Dendritic cell treated with granulocyte-macrophage colony-stimulating factor and Interleukin-4, amounts not matched to agents 40 ng/mL and 50 ng/mL, for 4 days (primary cell): ENCODE results near the gene RAB11FIP4.

Experiments used
- H3K27ac Mint-ChIP-seq: one replicate; pipeline ENCODE4 v1.8.0; 2022; ENCODE audit warnings: mild to moderate bottlenecking, mixed read lengths
- H3K27me3 Mint-ChIP-seq: one replicate; pipeline ENCODE4 v1.8.0; 2022; ENCODE audit warnings: mild to moderate bottlenecking, mixed read lengths
- H3K36me3 Mint-ChIP-seq: one replicate; pipeline ENCODE4 v1.8.0; 2022; ENCODE audit warnings: low read depth, mixed read lengths
- H3K4me1 Mint-ChIP-seq: one replicate; pipeline ENCODE4 v1.8.0; 2022; ENCODE audit warnings: low read depth, mixed read lengths
- H3K4me3 Mint-ChIP-seq: one replicate; pipeline ENCODE4 v1.8.0; 2022; ENCODE audit warnings: mild to moderate bottlenecking, moderate library complexity, mixed read lengths
- H3K9me3 Mint-ChIP-seq: one replicate; pipeline ENCODE4 v1.8.0; 2022; ENCODE audit warnings: mixed read lengths
- intact Hi-C: fragments of 100-400 bp; cut with micrococcal nuclease; formaldehyde crosslinking; loops from one replicate; pipeline ENCODE4 v1.15.0; 2022

Gene RAB11FIP4

DNA sequence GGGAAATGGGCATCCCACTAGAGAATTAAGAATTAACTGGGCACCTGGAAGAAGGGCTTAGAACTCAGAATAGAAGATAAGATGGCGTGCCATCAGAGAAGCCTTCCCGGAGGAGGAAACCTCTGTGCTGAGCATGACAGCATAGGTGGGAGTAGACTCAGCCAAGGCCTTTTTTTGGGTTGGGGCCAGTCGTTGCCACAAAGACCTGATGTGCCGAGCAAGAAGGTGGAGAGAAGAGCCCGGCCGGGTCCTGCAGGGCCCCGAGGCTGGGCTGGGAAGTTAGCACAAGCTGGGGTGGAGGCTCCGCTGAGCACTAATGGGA, 1.1 kb upstream of the RAB11FIP4 start:
- H3K9me3 Mint-ChIP-seq: no peaks in the 10 kb centered on the region
- intact Hi-C loops: no loop called here
- H3K27me3 Mint-ChIP-seq: peaks cover 66% of the 10 kb centered on the region
- H3K27ac Mint-ChIP-seq: no peak overlapping the region
- peaks cover 17% of the 10 kb centered on the region for H3K4me1 Mint-ChIP-seq
- H3K36me3 Mint-ChIP-seq: no peaks in the 10 kb centered on the region
- no peak overlapping the region for H3K4me3 Mint-ChIP-seq

DNA sequence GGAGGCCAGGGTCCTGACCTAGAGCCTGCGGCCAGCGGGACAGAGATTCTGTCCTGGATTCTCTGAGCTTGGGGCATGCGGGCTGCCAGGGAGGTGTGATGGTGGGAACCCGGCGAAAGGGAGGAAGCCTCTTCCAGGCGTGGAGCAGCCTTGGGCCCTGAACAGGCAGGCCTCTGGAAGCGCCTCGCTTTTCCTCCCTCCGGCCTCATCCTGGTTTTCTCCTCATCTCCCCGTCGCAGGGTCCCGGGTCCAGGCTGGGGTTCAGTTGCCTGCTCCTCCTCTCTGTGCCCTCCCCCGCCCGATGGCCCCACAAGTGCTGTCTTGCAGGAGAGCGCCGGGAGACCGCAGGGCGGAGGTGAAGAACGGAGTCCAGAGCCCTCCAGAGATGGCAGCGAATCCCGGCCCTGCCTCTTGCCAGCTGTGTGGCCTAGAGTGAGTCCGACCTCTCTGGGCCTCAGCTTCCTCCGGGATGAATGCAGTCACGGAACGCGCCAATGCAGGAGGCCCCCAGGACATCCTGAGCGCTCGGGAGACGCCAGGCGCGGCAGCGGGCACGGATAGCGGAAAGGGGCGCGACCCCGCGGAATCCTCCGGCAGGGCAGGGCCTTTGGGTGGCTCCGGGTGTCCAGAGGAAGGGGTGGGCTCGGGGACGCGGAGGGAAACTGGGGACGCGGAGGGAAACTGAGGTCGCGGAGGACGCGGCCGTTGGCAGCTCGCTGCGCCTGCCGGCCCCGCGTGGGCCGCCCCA, 553 bp upstream of the RAB11FIP4 start:
- peaks cover 69% of the 10 kb centered on the region for H3K27me3 Mint-ChIP-seq
- H3K4me1 Mint-ChIP-seq: peaks cover 17% of the 10 kb centered on the region
- no peak overlapping the region for H3K27ac Mint-ChIP-seq
- intact Hi-C loops: no loop called here
- no peaks in the 10 kb centered on the region for H3K36me3 Mint-ChIP-seq
- no peaks in the 10 kb centered on the region for H3K9me3 Mint-ChIP-seq
- peak overlapping the region; percentile 59 for H3K4me3 Mint-ChIP-seq

DNA sequence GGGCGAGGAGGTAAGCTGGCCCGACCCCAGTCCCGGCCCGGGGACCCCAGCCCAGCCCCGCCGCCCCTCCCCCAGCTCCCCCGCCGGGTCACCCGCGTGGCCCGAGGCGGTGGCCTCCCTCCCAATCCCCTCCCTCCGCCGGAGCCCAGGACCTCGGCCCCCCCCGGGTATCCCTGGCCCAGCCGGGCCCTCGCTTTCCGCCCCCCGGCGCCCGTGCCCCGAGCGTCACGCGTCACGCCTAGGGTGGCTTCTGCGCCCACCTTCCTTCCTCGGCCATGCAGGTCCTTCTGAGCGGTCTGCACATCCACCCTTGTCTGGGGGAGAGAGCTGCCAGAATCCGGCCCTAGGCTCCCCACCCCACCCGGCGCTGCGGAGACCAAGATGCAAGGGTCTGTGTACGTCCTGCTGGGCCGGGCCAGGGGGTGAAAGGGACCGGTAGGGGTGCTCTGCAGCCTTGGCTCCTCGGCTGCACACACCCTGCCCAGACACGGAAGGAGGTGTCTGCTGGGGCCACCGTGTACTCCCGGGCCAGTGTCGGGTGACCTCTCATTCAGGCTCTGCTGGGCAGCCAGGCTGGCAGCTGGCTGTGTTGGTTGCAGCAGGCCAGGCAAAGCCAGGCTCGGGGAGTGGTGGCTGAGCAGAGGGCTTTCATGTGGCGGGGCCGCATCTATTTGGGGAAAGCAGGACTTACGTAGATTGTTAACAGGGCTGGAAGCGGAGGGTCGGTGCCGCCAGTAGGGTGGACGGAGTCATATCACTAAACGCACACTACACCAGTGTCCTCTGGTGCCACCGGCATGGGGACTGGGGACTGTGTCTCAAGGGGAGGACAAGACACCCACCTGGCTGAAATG, 754 bp downstream of the RAB11FIP4 start:
- peaks cover 17% of the 10 kb centered on the region for H3K4me1 Mint-ChIP-seq
- no peak overlapping the region for H3K27ac Mint-ChIP-seq
- intact Hi-C loops: no loop called here
- peak overlapping the region; percentile 64 for H3K4me3 Mint-ChIP-seq
- no peaks in the 10 kb centered on the region for H3K36me3 Mint-ChIP-seq
- H3K27me3 Mint-ChIP-seq: peaks cover 73% of the 10 kb centered on the region
- H3K9me3 Mint-ChIP-seq: no peaks in the 10 kb centered on the region

DNA sequence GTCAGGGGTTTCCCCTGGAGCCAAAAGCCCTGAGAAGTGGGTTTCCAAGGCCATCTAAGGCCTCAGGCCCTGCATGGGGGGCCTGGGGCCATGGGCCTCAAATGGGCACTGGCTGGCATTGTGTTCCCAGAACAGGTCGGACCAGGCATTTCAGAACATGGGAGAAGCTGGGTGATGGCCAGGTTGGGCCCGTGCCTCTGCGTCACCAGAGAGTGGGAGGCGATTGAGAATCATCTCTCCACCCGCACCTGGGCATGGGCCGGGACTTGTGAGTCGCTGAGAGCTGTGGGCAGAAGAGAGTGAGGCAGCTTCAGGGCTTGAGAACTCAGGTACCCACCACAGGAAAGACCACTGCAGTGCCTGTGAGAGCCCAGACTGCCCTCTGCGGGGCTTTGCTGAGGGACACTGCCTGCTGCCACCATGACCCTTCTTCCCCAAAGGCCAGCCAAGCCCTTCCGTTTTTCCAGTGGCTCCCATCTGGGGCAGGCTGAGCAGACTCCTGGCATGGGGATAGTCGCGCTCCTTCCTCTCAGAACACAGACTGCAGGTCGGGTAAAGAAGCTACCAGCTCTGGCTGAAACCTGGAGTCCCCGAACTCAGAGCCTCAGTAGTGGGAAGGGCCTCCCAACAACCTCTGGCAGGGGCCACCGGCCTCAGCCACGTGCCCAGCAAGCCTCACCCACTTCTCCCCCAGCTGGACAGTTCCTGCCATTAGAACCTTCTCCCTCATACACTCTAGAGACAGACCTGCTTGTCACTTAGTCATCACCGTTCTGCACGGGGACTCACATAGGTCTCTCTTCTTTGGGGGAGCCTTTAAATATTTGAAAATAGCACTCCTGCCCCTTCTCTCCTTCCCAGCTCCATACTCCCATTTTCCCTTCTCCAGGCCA, 1.6 kb downstream of the RAB11FIP4 start:
- no peak overlapping the region for H3K27ac Mint-ChIP-seq
- H3K27me3 Mint-ChIP-seq: peaks cover 72% of the 10 kb centered on the region
- H3K9me3 Mint-ChIP-seq: no peaks in the 10 kb centered on the region
- H3K4me1 Mint-ChIP-seq: peaks cover 17% of the 10 kb centered on the region
- no peaks in the 10 kb centered on the region for H3K36me3 Mint-ChIP-seq
- intact Hi-C loops: no loop called here
- H3K4me3 Mint-ChIP-seq: no peak overlapping the region

DNA sequence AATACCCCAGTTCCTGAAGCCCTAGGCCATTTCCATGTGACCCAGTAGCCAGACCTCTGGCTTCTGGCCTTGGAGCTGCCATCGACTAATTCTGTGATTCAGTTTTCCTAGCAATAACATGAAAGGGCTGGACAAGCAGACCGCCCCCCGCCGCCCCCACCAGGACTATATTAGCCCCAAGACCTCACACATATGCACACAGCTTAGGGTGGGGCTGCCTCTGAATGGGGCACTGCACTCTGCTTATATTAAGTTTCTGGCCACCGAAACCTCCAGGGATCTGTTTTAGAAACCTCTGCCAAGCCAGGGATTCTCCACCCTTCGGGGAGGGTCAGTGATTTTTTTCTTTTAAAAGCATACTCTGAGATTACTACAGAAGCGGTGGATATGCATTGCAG, 2.3 kb downstream of the RAB11FIP4 start:
- Mint-ChIP-seq H3K4me1 (peaks cover 17% of the 10 kb centered on the region), H3K9me3 (no peaks in the 10 kb centered on the region), H3K27me3 (peaks cover 68% of the 10 kb centered on the region), H3K27ac (no peak overlapping the region), H3K36me3 (no peaks in the 10 kb centered on the region), H3K4me3 (no peak overlapping the region)
- intact Hi-C loops: no loop called here

DNA sequence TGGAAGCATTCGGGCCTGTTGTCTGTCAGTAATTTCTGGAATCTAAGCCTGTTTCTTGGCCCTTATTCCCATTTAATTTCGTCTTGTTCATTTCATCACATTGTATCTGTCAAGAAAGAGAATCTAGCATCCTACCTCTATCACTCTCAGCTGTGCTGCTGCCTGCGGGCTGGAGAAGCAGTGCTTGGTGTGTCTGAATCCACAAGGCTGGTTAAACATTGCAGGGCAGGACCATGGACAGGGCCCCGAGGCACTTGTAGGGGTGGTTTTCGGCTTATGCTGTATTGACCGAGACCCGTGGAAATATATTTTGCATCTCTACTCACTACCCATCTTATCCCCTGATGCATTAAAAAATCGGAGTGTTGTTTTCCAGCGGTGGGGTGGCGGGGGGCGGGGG, 3.1 kb downstream of the RAB11FIP4 start:
- H3K27ac Mint-ChIP-seq: no peak overlapping the region
- intact Hi-C loops: no loop called here
- no peaks in the 10 kb centered on the region for H3K36me3 Mint-ChIP-seq
- no peak overlapping the region for H3K4me3 Mint-ChIP-seq
- H3K9me3 Mint-ChIP-seq: no peaks in the 10 kb centered on the region
- peaks cover 60% of the 10 kb centered on the region for H3K27me3 Mint-ChIP-seq
- peaks cover 15% of the 10 kb centered on the region for H3K4me1 Mint-ChIP-seq

DNA sequence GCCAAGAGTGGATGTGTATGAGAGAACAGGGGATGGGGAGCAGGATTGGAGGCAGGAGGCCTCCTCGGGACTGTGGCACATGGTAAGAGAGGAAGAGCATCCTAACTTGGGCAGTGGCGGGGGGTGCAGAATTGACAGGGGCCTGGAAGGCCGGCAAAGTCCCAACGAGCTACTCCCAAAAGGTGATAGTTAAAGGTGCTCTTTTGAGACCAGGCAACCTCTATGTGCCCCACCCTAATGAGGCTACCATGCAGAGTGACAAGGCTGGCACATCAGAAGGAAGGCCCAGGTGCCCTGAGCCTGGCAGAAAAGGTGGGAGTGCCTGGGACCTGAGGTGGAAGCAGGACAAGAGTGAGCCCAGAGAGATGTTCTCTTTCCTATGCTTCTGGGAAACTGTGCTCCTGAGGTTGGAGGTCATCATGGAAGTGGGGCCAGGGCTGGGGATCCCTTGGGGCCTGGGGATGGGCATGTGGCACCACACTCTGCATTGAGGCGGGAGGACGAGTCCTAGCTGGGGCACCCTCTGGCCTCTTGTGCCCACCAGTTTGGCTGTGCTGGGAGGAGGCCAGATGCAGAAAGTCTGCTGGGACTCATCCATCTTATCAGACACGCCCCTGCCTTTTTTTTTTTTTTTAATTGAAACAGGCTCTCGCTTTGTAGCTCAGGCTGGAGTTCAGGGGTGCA, 5.9 kb downstream of the RAB11FIP4 start:
- Mint-ChIP-seq H3K27me3 (peaks cover 50% of the 10 kb centered on the region), H3K4me1 (peaks cover 5% of the 10 kb centered on the region), H3K9me3 (no peaks in the 10 kb centered on the region), H3K27ac (no peak overlapping the region), H3K4me3 (no peak overlapping the region), H3K36me3 (no peaks in the 10 kb centered on the region)
- intact Hi-C loops: no loop called here

DNA sequence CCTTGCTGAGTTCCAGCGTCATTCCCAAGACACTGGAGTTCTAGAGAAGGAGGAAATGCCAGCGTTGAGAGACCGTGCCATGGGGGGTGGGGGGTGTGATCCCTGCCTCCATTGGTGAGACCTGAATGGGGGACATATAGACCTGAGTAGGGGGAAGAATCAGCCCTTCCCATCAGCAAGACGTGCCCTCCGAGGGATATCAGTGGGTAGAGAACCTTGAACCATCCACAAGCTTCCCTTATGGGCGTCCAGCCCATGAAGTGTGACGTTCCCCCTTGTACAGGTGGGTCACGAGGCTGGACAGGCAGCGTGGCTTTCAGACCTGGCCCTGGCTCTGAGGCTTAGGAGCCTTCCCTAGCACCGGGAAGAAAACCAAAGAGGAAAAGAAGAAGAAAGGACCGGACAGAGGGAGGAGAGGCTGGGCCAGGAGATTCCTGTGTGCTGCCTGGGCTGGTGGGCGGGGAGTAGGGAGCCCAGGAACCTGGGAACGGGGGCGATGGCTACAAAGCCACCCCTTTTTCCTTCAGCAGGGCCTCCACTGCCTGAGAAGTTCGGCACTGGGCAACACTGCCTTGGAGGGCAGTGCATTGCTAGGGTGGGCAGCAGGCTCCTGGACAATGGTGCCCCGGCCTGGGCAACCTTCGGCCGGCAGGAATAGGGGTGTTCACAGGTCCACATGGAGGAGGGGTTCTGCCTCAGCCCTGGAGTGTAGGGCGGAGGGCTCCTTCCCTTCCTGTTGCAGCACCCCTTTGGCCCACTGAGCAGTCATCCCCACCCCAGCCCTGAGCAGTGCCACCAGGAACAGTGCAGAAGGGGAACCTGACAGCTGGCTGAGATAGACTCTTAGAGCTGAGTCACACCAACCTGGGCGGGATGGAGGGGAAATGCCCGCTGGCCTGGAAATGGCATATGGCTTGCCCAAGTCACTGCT, 7.2 kb downstream of the RAB11FIP4 start:
- H3K4me3 Mint-ChIP-seq: no peak overlapping the region
- no peaks in the 10 kb centered on the region for H3K9me3 Mint-ChIP-seq
- peaks cover 38% of the 10 kb centered on the region for H3K27me3 Mint-ChIP-seq
- intact Hi-C loops: no loop called here
- H3K4me1 Mint-ChIP-seq: no peaks in the 10 kb centered on the region
- H3K36me3 Mint-ChIP-seq: no peaks in the 10 kb centered on the region
- no peak overlapping the region for H3K27ac Mint-ChIP-seq

DNA sequence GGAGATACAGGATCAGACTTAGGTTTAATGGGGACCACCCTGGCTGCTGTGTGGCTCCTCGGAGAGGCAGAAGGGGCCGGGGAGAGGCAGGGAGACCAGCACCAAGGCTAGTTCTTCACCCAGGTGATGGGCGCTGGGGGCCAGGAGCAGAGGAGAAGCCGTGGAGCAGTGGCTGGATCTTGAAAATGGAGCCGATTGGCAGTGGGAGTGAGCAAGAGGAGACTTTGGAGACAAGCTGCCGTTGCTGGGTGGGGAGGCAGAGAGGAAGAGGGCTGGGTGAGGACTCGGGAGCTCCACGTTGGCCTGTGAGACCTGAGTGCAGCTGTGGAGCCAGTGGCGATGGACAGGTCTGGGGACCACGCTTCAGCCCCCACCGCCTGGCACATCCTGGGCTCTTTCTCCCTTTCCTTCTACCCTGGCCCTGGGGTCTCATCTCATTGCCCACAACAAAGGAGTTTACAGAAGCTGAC, 9.0 kb downstream of the RAB11FIP4 start:
- H3K27ac Mint-ChIP-seq: no peak overlapping the region
- H3K4me1 Mint-ChIP-seq: peaks cover 8% of the 10 kb centered on the region
- H3K4me3 Mint-ChIP-seq: no peak overlapping the region
- peaks cover 28% of the 10 kb centered on the region for H3K27me3 Mint-ChIP-seq
- intact Hi-C loops: no loop called here
- no peaks in the 10 kb centered on the region for H3K36me3 Mint-ChIP-seq
- H3K9me3 Mint-ChIP-seq: no peaks in the 10 kb centered on the region

DNA sequence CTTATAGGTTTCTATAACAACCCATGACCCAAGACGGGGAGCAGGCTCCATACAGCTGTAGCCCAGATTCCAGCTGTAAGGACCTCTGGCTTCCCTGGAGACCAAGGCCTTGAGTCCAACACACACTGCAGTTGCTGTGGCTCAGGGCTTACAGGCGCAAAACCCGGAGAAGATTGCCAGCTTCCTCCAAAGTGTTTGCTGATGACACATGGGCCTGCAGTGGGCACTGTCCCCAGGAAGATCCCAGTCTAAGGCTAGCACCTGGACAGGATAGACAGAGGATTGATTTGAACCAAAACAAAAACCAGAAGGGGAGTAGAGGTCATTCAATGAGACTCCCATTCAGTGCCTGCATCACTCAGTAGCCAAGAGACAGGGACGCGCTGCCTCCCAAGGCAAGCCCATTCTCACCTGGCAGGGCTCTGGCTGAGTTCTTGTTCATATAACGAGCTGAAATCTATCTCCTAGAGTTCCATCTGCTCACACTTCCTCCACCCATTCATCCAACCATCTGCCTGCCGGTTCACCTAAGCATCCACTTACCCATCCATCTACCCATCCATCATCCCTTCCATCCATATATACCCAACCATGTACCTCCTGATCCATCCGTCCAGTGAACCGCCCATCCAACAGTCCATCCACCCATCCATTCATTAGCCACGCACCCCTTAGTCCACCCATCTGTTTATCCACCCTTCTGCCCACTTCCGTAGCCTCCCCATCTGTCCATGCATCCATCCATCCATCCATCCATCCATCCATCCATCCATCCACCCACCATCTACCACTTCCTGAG, 10.2 kb downstream of the RAB11FIP4 start:
- peaks cover 24% of the 10 kb centered on the region for H3K27me3 Mint-ChIP-seq
- no peak overlapping the region for H3K27ac Mint-ChIP-seq
- H3K4me1 Mint-ChIP-seq: peaks cover 8% of the 10 kb centered on the region
- intact Hi-C loops: no loop called here
- no peak overlapping the region for H3K4me3 Mint-ChIP-seq
- no peaks in the 10 kb centered on the region for H3K36me3 Mint-ChIP-seq
- H3K9me3 Mint-ChIP-seq: no peaks in the 10 kb centered on the region

DNA sequence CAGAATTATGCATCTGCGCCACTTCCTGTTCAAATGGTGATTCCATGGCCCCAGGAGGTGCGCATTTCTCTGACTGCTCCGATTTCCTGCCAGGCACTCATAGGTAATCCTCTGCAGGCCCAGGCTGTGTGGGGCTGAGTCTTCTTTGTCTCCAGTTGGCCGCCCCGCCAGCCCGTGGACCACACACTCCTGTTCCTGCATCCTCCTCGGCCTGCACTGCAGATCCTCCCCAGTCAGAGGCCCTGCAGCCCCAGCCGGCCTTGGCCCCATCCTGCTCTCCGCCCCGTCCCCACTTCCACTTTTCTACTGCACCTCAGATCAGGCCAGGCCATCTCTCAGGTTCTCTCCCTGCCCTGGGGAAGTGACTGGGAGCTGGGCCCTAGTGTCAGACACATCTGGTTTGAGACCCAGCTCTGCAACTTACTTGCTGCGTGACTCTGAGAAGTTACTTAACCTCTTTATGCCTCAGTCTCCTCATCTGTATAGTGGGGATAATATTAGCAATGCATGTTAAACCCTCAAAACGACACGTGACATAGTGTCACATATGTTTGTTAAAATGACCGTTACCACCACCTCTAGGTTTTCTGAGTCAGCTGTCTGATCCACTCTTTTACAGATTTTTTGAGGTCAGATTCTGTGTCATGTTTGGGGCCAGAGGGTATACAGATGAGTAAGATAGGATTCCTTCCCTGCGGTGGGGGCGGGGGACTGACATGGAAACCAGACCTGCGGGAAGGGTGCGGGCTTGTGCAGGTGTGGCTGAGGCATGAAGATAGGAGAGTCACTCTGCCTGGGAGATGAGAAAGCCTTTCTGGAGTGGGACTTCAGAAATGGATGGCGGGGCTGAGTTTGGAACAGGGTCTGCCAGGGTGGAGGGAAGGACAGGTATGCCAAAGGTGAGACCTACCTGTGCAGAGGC, 12.8 kb downstream of the RAB11FIP4 start:
- Mint-ChIP-seq H3K4me1 (peaks cover 8% of the 10 kb centered on the region), H3K36me3 (no peaks in the 10 kb centered on the region), H3K27ac (no peak overlapping the region), H3K9me3 (no peaks in the 10 kb centered on the region), H3K4me3 (no peak overlapping the region), H3K27me3 (peaks cover 24% of the 10 kb centered on the region)
- intact Hi-C loops: no loop called here
